Measurements from ENCODE around the gene SYT14.

Gene SYT14

DNA sequence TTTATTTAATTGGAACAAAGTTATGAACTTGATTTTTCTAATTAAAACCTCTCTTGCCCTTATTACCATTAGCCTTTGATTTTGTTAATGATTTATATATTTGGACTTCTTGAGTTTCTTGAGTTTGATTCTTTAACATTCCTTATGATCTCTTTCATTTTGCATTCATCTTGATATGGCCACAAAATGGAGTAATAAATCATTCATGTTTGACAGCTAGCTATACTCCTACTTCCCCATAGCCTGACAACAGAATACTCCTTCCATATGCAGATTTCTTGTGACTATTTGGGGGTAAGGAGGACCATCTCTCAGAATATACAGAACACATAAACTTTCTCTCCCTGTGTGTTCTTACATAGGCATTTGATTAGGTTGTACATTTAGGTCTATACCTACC is 119.6 kb downstream of the SYT14 start:
- no peak for DNase-seq (ENCODE audit: low read depth)
- no peak overlapping the region for H3K4me3 ChIP-seq (ENCODE audit: low read depth, low read length)
- TF ChIP-seq, protein P1, sequence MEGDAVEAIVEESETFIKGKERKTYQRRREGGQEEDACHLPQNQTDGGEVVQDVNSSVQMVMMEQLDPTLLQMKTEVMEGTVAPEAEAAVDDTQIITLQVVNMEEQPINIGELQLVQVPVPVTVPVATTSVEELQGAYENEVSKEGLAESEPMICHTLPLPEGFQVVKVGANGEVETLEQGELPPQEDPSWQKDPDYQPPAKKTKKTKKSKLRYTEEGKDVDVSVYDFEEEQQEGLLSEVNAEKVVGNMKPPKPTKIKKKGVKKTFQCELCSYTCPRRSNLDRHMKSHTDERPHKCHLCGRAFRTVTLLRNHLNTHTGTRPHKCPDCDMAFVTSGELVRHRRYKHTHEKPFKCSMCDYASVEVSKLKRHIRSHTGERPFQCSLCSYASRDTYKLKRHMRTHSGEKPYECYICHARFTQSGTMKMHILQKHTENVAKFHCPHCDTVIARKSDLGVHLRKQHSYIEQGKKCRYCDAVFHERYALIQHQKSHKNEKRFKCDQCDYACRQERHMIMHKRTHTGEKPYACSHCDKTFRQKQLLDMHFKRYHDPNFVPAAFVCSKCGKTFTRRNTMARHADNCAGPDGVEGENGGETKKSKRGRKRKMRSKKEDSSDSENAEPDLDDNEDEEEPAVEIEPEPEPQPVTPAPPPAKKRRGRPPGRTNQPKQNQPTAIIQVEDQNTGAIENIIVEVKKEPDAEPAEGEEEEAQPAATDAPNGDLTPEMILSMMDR (IDR thresholded peaks at IDR 0.05; ENCODE audit: insufficient read depth, low read depth, low read length, missing control alignments) = no peak

DNA sequence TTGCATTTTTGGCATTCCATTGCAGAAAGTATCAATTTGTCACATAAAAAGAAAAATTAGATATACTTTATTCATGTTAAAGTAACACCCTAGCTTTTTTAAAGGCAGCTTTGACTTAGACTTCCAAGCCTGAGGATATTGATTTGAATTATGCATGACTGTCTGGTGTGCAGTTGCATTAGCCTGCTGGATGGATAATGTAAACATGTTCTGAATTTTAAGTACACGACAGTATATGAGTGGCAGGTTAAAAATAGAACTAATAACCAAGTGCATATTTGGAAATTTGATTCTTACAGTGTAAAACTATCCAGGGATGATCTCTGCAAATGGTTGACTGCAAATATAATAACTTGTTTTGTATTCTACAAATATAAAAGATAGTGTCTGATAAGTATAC is 124.0 kb downstream of the SYT14 start:
- DNase-seq (ENCODE audit: low read depth) = no peak
- H3K4me3 ChIP-seq (ENCODE audit: low read depth, low read length) = no peak overlapping the region
- TF ChIP-seq, protein P1 (IDR thresholded peaks at IDR 0.05; ENCODE audit: insufficient read depth, low read depth, low read length, missing control alignments) = no peak

DNA sequence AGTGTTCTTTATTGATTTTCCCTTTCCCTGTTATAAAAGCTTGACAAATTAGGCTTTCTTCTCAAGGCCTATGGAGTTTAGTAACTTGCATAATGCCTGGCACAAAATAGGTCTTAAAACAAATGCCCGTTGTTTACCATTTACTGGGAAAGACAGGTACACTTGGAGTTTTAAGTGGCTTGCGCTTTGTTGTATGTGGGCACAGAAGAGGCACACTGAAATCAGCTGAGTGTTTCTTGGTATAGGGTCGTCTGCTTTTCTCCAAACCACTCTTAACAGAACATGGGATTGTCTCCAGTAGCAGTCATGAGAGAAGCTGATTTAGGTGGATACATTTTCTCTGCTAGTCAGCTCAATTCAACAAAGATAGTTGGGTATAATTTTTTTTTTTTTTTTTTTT is 132.5 kb downstream of the SYT14 start:
- H3K4me3 ChIP-seq (ENCODE audit: low read depth, low read length) = no peak overlapping the region
- DNase-seq (ENCODE audit: low read depth) = no peak
- TF ChIP-seq, protein P1 (IDR thresholded peaks at IDR 0.05; ENCODE audit: insufficient read depth, low read depth, low read length, missing control alignments) = no peak

DNA sequence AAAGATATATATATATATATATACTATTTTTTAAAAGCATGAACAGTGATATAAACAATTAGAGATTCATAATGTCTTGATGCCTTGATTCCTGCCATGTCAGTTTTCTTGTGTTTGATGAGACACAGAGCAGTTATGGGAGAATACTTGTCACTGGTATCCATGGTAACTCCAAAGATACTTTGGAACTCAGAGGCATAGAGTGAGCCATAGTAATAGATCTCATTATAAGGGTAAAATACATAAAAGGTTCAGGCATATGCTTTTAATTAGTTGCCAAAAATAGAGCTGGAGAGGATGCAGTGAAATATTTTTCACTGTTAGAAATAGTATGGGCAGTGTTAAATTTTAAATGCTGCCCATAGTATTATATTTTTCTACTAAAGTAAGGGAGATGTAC is 134.1 kb downstream of the SYT14 start:
- TF ChIP-seq, protein P1 (IDR thresholded peaks at IDR 0.05; ENCODE audit: insufficient read depth, low read depth, low read length, missing control alignments) = no peak
- no peak for DNase-seq (ENCODE audit: low read depth)
- no peak overlapping the region for H3K4me3 ChIP-seq (ENCODE audit: low read depth, low read length)

DNA sequence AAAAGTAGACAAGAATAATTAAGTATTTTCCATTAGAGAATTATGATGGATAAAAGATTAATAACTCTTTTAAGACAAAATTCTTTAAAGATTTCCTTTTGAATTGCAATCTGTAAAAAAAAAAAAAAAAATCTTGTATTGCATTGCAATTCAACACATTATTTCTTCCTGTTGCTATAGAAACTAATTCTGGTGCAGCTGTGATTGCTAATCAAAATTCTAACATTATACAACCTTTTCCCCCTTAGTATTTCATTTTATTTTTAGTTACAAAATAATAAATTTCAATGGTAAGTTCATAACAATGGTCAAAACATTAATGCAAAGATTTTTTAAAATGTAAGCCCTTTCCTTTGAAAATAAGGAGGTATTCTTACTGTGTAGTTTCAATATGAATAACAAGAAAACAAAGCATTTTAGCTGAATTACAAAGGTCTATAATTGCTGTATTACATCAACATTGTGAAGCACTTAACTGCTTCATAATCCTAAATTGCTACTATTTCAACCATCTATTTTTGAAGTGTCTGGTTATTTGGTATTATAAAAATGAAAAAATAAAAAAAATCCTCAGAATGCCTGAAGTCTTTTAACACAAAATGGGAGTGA is 135.0 kb downstream of the SYT14 start:
- TF ChIP-seq, protein P1 (IDR thresholded peaks at IDR 0.05; ENCODE audit: insufficient read depth, low read depth, low read length, missing control alignments) = no peak
- no peak for DNase-seq (ENCODE audit: low read depth)
- H3K4me3 ChIP-seq (ENCODE audit: low read depth, low read length) = no peak overlapping the region

DNA sequence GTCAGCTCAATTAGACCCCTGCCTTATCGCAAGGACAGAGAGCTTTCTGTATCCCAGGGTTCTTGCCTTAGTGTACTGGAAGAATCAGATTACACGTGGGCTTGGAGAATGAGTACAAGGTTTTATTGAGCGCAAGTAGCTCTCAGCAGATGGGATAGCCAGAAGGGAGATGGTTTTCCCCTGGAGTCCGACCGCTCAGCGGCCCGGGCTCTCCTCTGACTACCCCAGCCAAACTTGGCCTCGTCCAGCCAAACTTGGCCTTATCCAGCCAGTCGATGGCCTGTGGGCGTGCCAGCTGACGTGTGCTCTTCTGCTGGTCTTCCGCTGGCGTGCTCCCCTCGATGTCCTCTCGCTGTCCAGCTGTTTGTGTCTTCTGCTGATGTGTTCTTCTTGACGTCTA is 136.9 kb downstream of the SYT14 start:
- H3K4me3 ChIP-seq (ENCODE audit: low read depth, low read length) = no peak overlapping the region
- TF ChIP-seq, protein P1 (IDR thresholded peaks at IDR 0.05; ENCODE audit: insufficient read depth, low read depth, low read length, missing control alignments) = no peak
- DNase-seq (ENCODE audit: low read depth) = no peak

DNA sequence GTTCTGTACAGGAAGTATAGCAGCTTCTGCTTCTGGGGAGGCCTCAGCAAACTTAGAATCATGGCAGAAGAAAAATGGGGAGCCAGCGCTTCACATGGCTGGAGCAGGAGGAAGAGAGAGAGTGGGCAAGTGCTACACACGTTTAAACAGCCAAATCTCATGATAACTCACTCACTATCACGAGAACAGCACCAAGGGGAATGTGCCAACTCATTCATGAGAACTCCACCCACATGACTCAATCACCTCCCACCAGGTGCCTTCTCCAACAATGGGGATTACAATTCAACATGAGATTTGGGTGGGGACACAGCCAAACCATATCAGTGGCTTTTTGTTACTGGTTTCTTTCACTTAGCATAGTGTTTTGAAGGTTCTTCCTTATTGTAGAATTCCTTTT is 138.6 kb downstream of the SYT14 start:
- TF ChIP-seq, protein P1 (IDR thresholded peaks at IDR 0.05; ENCODE audit: insufficient read depth, low read depth, low read length, missing control alignments) = no peak
- no peak overlapping the region for H3K4me3 ChIP-seq (ENCODE audit: low read depth, low read length)
- DNase-seq (ENCODE audit: low read depth) = no peak

Data from GM12865 (cell line).